Endothelial cell of umbilical vein (primary cell): Measurements from ENCODE around the gene PMEL. TPM values are rescaled to one million over a fixed set of nuclear protein-coding genes. Genes with fewer than 3 reads are reported as not detected.

Source experiments
- BruUV-seq: library from RNA; stranded (reverse); fragments of 400-500 nt; replicated peaks from 2 replicates; lab custom pipeline; 2021; lab: Mats Ljungman, UMichigan
- CTCF ChIA-PET: fragments of 300-600, 350-600 bp; sonication (Branson Sonifier 250); formaldehyde crosslinking; loops from one replicate; lab custom pipeline; 2021; ENCODE audit warnings: antibody characterized with exemption, inconsistent platforms; lab: Charles Lee
- POLR2A ChIA-PET: fragments of 300-600, 350-600 bp; sonication (Branson Sonifier 250); formaldehyde crosslinking; loops from one replicate; lab custom pipeline; 2021; ENCODE audit warnings: antibody characterized with exemption, inconsistent platforms; lab: Charles Lee
- DNase-seq: peaks from one replicate; pipeline ENCODE4 v3.0.0-alpha.2; 2011; ENCODE audit warnings: low read depth, low spot score
- FAIRE-seq: peaks from 2 replicates; lab custom pipeline; 2011; peaks lifted over from hg19 to GRCh38; lab: Jason Lieb, UNC
- H2AFZ ChIP-seq: 2 replicates; pipeline ENCODE4 v1.6.0; 2012; ENCODE audit warnings: low read depth, low read length, control low read depth, inconsistent platforms
- H3K27ac ChIP-seq: 2 replicates; pipeline ENCODE4 v1.5.1; 2011; ENCODE audit warnings: low read depth, mild to moderate bottlenecking, control low read depth, low read length, moderate library complexity; ENCODE audit not compliant: insufficient read depth
- H3K27me3 ChIP-seq, 2 experiments: 2 replicates each; pipeline versions ENCODE4 v1.6.0 to v1.6.1; 2011; ENCODE audit warnings: low read length in 2 of 2, mixed read lengths in 1 of 2; ENCODE audit not compliant: control insufficient read depth in 2 of 2, insufficient read depth in 2 of 2
- H3K36me3 ChIP-seq, 2 experiments: 2 replicates in 1 of 2; 3 replicates in 1 of 2; pipeline ENCODE4 v1.5.1; 2011; ENCODE audit warnings: low read length in 2 of 2, mild to moderate bottlenecking in 1 of 2, moderate library complexity in 1 of 2; ENCODE audit not compliant: control insufficient read depth in 2 of 2, insufficient read depth in 2 of 2; ENCODE audit errors: extremely low read depth in 1 of 2
- H3K4me1 ChIP-seq: 3 replicates; pipeline ENCODE4 v1.5.1; 2011; ENCODE audit warnings: mild to moderate bottlenecking, low read length; ENCODE audit not compliant: control insufficient read depth, insufficient read depth; ENCODE audit errors: extremely low read depth
- H3K4me2 ChIP-seq: 2 replicates; pipeline ENCODE4 v1.6.1; 2011; ENCODE audit warnings: low read length, control low read depth, mixed read lengths; ENCODE audit not compliant: insufficient read depth
- H3K4me3 ChIP-seq, 3 experiments: fragments of 200-600 bp in 1 of 3; sonication (generic), shearing (Covaris generic) in 1 of 3; replicated peaks in 1 of 3; 2 replicates each; pipeline ENCODE4 v1.5.1; 2011 to 2016; ENCODE audit warnings: control low read depth in 3 of 3, low read length in 3 of 3, mild to moderate bottlenecking in 2 of 3, inconsistent platforms in 1 of 3, low read depth in 1 of 3, moderate library complexity in 1 of 3; ENCODE audit not compliant: insufficient read depth in 1 of 3
- H3K79me2 ChIP-seq: 2 replicates; pipeline ENCODE4 v1.6.0; 2012; ENCODE audit warnings: low read length, inconsistent platforms; ENCODE audit not compliant: control insufficient read depth, insufficient read depth
- H3K9ac ChIP-seq: replicated peaks from 2 replicates; pipeline ENCODE3; 2011; ENCODE audit warnings: low read length, control low read depth; ENCODE audit not compliant: insufficient read depth; ENCODE audit errors: extremely low read depth
- H3K9me1 ChIP-seq: replicated peaks from 3 replicates; pipeline ENCODE4 v1.6.0; 2011; ENCODE audit warnings: mild to moderate bottlenecking, low read length; ENCODE audit not compliant: control insufficient read depth, insufficient read depth; ENCODE audit errors: extremely low read depth
- H3K9me3 ChIP-seq: replicated peaks from 2 replicates; pipeline ENCODE4 v1.5.1; 2012; ENCODE audit warnings: low read length, inconsistent platforms; ENCODE audit not compliant: control insufficient read depth, insufficient read depth
- H4K20me1 ChIP-seq: replicated peaks from 2 replicates; pipeline ENCODE3; 2011; ENCODE audit warnings: mild to moderate bottlenecking, low read length; ENCODE audit not compliant: control insufficient read depth, insufficient read depth; ENCODE audit errors: extremely low read depth
- EZH2 ChIP-seq: IDR thresholded peaks from 2 replicates; pipeline ENCODE4 v1.6.1; 2012; ENCODE audit warnings: borderline replicate concordance, low read depth, mild to moderate bottlenecking, moderate library complexity, low read length, inconsistent platforms; ENCODE audit not compliant: severe bottlenecking
- FOS ChIP-seq: IDR thresholded peaks from 2 replicates; pipeline ENCODE4 v1.6.1; 2011; ENCODE audit warnings: mild to moderate bottlenecking, low read length, moderate library complexity, borderline replicate concordance; ENCODE audit not compliant: insufficient read depth
- GATA2 ChIP-seq: IDR thresholded peaks from 2 replicates; pipeline ENCODE4 v1.7.0; 2011; ENCODE audit warnings: low read depth, mild to moderate bottlenecking, moderate library complexity, mixed read lengths, low read length; ENCODE audit not compliant: insufficient read length, insufficient read depth
- JUN ChIP-seq: IDR thresholded peaks from 2 replicates; pipeline ENCODE4 v1.6.1; 2011; ENCODE audit warnings: borderline replicate concordance, low read depth; ENCODE audit not compliant: insufficient read length, insufficient read depth
- MAX ChIP-seq: IDR thresholded peaks from 2 replicates; pipeline ENCODE4 v1.6.1; 2011; ENCODE audit not compliant: insufficient read depth, insufficient read length
- MYC ChIP-seq: IDR thresholded peaks from one replicate; pipeline ENCODE4 v1.6.1; 2011; ENCODE audit warnings: mild to moderate bottlenecking, low read depth, low read length
- POLR2A ChIP-seq: IDR thresholded peaks from 2 replicates; pipeline ENCODE4 v1.6.1; 2012; ENCODE audit warnings: low read depth, mild to moderate bottlenecking, control low read depth, low read length
- POLR2AphosphoS5 ChIP-seq: IDR thresholded peaks from 2 replicates; pipeline ENCODE4 v1.6.1; 2012; ENCODE audit warnings: low read depth, mild to moderate bottlenecking, control low read depth, low read length, moderate library complexity; ENCODE audit not compliant: insufficient read depth
- dilution Hi-C: fragments of 300-500 bp; cut with MboI; formaldehyde crosslinking; loops from one replicate; pipeline ENCODE4 v1.15.0; 2019; ENCODE audit warnings: low sequenced_read_pairs; ENCODE audit not compliant: extremely low pct_ligation_motif_present
- intact Hi-C: fragments of 100-400 bp; cut with micrococcal nuclease; formaldehyde crosslinking; loops from one replicate; pipeline ENCODE4 v1.10.0; 2022
- polyA plus RNA-seq, 4 experiments: library from polyadenylated mRNA; depleted of rRNA in 3 of 4; stranded (reverse) in 3 of 4; unstranded in 1 of 4; fragments of >200 nt; gene quantifications; 2 replicates each; pipeline versions ENCODE4 v1.2.1 to v1.2.3, GENCODE V29; 2011 to 2012; ENCODE audit warnings: missing spikeins in 1 of 4
- total RNA-seq: library from RNA; stranded (reverse); gene quantifications from 2 replicates; pipeline ENCODE4 v1.2.3, GENCODE V29; 2021

PMEL gene
- total and polyA plus RNA-seq, 2 donors (not counting 3 experiments of a cell fraction or from before 2014, with no cell fraction given) = 0.51 to 0.99 TPM

GRCh38 chr12:55938826-55939501 lies 26.9 kb downstream of the PMEL start:
- TF ChIP-seq POLR2AphosphoS5 (no peak), MAX (no peak), FOS (no peak), POLR2A (no peak)
- no peaks in the 10 kb centered on the region for H3K27me3 ChIP-seq
- BruUV-seq = no TSS peak
- FAIRE-seq = no peak
- CTCF ChIA-PET = interaction anchor here (0.6 to 3.3 kb wide), 16 partner anchors 8 to 200 kb away, joined by 3 to 66 read pairs (median 8); partner anchors contain the start of genes DGKA, DNAJC14, ORMDL2 and SARNP
- H4K20me1 ChIP-seq = no peaks in the 10 kb centered on the region
- H3K9me1 ChIP-seq = no peaks in the 10 kb centered on the region
- no peak for DNase-seq
- intact Hi-C loops (no loop called here), dilution Hi-C loops (no loop called here)
- H3K4me2 ChIP-seq = no peak overlapping the region
- H3K9ac ChIP-seq = no peak overlapping the region
- no peaks in the 10 kb centered on the region for H3K4me1 ChIP-seq
- H3K79me2 ChIP-seq = no peaks in the 10 kb centered on the region
- H3K27ac ChIP-seq = no peak overlapping the region
- no peaks in the 10 kb centered on the region for H3K9me3 ChIP-seq
- no peak overlapping the region for H2AFZ ChIP-seq
- POLR2A ChIA-PET = no interaction called here
- no peak overlapping the region for H3K4me3 ChIP-seq
- peaks cover 2 to 8% of the 10 kb centered on the region in 2 experiments for H3K36me3 ChIP-seq

- H3K9ac ChIP-seq = no peak overlapping the region
- peak; percentile 15 for FAIRE-seq
- H3K4me3 ChIP-seq = no peak overlapping the region
- BruUV-seq = no TSS peak
- peaks cover 6% of the 10 kb centered on the region for H3K4me1 ChIP-seq
- no peak overlapping the region for H3K27ac ChIP-seq
- H3K9me3 ChIP-seq = no peaks in the 10 kb centered on the region
- no peaks in the 10 kb centered on the region for H3K27me3 ChIP-seq
- no peak overlapping the region for H3K4me2 ChIP-seq
- no peak for DNase-seq
- POLR2A ChIA-PET = no interaction called here
- peaks cover 2 to 8% of the 10 kb centered on the region in 2 experiments for H3K36me3 ChIP-seq
- H2AFZ ChIP-seq = no peak overlapping the region
- intact Hi-C loops (no loop called here), dilution Hi-C loops (no loop called here)
- H3K79me2 ChIP-seq = no peaks in the 10 kb centered on the region
- CTCF ChIA-PET = interaction anchor here (1.0 to 3.3 kb wide), 2 partner anchors 91 to 199 kb away, joined by 3 to 66 read pairs; no protein-coding TSS in a partner anchor
- H4K20me1 ChIP-seq = no peaks in the 10 kb centered on the region
- H3K9me1 ChIP-seq = no peaks in the 10 kb centered on the region
- TF ChIP-seq POLR2AphosphoS5 = no peak
- TF ChIP-seq MAX = no peak
- no peak for TF ChIP-seq GATA2
- TF ChIP-seq MYC = no peak
- TF ChIP-seq JUN = no peak
- TF ChIP-seq EZH2 = no peak
These were observed 27.9 kb downstream of the PMEL start for GRCh38 chr12:55937981-55938380.
